NCI-H524 treated with DMSO at 0.1 percent for 48 hours (cell line): ENCODE results near the gene MRPL11.

ENCODE experiments used
- DNase-seq: peaks from one replicate; lab custom pipeline; 2025; lab: John Stamatoyannopoulos, UW

The MRPL11 gene

DNA sequence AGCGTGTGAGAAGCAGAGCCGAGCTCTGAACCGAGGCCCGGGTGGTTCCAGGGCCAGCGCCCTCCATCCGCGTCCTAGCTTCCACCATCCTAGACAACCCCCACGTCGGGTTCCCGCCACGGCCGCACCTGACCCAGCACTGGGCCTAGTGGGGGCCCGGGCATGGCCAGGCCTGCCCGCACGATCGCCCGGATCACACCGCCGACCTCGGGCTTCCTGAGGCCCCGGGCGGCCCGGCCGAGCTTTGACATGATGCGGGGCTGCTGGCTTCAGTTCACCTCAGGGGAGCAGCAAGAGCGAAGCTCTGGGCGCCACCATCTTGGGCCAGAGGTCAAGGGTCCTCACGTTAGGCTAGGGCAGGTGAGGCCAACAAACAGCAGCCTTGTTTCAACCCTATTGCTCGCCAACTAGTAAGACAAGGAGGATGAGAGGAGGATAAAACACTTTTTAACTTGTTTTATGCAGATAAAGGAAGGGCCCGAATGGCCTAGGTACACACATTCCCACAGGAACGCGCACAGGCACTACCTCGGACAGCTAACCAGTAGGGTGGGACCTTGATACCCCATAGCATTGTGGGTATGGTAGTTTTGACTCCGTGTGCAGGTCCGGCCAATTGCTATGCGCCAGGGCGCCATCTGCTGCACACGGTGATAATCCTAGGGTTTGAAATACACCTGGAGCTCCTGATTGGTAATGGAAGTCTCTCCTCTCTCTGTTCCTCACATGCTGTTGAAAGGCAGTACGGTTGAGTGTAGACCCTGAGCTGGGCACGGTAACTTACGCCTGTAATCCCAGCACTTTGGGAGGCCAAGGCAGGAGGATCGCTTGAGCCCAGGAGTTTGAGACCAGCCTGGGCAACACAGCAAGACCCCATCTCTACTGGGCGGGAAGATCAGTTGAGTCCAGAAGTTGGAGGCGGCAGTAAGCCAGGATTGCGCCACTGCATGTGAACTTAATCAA is at the start of gene MRPL11:
Gene MRPL11, minus strand, starts transcription at position 345 of the 963 bp plus-strand sequence. Its CDS starts 94 bp downstream, at position 251.
- peak; percentile 74 for DNase-seq

DNA sequence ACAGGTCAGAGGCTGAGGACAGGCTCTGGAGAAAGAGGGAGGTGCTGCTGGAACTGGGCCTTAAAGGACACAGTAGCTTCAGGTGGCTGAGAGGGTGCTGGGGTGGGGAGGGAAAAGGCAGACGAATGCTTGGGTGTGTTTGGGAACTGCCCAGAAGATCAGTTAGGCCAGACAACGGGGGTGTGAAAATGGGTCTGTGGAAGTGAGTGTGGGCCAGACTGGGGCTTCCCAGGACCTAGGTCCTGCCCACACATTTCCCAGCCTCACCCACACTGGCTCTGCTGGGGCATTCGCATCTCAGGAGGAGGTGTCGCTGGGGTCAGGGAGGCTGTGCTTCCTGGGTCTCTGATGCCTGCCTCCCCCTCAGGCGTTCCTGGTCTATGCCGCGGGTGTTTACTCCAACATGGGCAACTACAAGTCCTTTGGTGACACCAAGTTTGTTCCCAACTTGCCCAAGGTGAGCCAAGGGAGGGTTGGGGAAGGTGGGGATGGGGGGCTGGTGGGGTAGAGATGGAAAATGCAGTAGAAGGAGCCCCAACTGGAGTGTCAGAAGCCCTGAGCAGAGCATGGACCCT is 46.2 kb upstream of the MRPL11 start:
- DNase-seq: no peak

DNA sequence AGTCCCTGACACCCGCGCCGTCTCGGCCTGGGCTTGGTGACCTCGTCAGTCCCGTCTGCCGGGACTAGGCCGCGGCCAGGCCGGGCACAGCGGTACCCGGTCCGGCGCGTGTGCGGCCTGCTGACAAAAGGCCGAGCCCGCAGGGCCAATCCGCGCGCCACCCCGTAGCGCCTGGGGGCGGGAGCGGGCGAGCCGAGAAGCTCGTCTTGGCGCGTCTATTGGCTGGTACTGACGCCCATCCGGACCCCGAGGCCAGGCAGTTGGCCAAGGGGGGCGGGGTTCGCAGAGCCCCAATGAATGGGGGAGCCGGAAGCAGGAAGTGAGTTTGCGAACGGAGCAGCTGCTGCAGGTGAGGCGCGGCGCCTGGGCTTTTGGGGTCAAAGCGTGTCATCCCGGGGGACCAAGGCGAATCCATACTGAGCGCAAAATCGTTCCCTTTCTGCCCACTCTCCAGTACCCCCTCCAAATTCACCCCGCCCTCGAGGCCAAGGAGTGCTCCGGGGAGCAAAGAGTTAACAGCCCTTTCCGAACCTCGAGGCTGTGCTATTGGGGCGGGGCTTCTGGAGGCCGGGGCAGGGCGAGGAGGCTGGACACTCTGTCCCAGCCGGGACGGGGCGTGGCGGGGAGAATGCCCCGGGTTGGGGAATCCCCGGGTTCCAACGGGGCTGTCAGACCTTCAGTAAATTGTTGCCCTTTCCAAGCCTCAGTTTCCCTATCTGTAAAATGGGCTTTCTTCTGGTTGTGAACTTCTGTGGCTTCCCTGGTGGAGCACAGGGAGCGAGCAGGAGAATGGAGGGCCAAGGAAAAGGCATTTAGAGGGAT is 41.7 kb upstream of the MRPL11 start, which contains the start of gene DPP3:
Gene DPP3, plus strand, starts transcription at position 318 of the 822 bp plus-strand sequence. CDS start 1,767 bp downstream, outside the sequence.
- peak; percentile 58 for DNase-seq

DNA sequence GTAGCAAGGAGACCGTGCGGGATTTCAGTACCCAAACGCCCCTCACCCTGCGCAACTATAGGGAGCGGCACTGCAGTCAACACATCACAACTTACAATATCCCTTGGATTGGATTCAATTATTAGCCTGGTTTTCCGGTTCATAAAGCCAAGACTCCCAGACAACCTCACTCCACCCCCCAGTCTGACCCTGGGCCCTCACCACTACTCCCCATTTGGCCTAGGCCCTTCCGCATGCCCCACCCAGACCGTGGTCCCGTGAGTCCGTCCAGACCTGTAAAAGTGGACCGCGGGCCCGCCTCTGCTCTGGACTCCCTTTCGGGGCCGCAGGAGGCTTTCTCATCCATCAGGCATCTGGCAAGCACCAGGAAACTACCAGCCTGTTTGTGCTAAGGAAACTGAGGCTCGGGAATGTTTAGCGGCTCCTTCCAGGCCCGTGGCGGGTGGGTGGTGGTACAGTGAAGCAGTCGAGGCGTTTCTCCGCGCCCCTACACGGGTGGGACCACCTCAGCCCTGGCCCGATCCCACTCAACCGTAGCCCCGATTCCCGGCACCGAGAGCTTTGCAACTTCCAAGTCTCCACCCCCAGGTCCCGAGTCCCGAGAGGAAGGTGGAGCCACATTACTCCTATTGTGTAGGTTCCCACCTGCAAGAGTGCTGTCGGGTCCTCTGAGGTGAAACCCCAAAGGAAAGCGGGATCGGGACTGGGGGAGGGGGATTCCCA is 40.9 kb upstream of the MRPL11 start:
- DNase-seq: no peak

DNA sequence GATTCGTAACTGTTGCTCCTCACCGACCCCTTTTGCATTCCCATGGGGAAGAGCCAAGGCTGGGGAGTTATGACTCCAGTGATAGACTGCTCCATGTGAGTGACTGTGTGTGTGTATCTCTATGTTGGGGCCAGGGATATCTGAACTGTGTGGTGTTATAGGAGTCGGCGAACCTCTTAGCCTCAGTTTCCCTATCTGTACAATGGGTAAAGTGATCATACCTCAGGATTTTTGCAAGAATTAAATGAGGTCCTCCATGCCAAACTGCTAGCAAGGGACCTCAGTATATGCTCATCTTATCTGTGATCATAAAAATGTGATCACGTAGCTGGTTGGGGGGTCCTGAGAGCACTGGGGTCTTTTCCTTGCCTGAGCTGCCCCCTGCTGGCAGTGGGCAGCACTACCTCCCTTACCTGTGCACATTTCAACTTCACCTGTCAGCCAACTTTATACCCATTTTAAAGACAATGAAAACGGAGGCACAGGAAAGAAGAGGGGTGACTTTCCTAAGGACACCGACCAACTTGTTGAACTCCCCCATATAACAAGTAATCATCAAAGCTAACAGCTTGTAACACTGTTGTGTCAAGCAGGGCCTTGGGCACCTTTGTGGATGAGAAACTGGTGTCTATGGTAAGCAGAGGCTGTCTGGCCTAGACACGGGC is 40.2 kb upstream of the MRPL11 start:
- no peak for DNase-seq

DNA sequence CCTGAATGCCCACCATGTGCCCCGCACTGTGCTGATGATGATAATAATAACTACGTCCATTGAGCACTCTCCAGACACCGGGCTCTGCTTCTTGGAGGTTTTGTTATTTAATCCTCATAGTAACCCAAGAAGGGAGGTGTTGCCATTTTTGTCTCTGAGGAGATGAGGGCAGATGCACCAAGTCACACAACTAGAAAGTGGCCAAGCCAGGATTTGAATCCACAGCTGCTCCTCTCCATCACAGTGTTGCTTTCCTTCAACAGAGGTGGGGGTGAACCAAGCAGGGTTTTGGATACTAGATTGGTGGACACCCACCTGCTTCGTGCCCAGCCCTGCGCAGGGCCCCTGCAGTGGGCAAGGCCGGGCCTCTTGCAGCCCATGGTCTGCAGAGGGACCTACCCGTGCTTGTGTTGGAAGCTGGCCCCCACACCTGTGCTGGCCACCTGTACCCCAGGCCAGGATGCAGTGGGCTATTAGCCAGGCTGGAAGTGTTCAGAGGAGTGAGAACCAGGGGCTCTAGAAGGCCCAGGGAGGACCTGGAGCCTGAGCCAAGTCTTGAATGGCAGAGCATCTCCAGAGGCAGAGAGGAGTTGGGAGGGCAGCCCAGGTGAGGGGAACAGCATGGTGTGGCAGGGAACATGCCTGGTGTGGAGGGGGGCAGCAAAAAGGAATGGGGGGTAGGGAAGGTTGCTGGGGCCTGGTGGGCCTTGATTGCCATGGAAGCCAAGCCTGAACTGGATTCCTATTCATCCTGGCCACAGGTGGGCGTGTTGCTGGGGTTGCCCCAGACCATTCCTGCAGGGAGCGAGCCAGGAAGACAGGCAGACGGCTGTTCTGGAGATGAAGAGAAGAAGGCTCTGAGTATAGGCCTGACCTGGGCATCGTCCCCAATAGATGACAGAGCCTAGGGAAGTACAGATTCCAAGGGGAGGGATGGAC is 38.9 kb upstream of the MRPL11 start:
- DNase-seq: no peak

DNA sequence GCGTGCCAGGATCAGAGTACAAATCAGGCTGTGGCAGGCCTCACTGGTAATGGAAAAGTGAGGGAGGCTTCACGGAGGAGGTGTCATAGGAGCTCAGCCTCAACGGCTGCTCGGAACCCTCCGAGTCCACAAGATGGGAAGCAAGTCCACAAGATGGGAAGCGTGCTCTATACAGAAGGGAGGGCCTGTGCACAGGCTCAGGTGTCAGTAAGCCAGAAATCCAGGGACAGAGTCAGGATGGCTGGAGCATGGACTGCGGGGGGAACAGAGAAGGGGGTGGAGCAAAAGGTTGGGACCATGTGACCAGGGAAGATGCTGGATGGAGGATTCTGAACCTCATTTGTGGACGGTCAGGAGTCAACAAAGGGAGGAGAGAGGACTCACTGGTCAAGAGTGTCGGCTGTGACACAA is 38.2 kb upstream of the MRPL11 start:
- DNase-seq: no peak

DNA sequence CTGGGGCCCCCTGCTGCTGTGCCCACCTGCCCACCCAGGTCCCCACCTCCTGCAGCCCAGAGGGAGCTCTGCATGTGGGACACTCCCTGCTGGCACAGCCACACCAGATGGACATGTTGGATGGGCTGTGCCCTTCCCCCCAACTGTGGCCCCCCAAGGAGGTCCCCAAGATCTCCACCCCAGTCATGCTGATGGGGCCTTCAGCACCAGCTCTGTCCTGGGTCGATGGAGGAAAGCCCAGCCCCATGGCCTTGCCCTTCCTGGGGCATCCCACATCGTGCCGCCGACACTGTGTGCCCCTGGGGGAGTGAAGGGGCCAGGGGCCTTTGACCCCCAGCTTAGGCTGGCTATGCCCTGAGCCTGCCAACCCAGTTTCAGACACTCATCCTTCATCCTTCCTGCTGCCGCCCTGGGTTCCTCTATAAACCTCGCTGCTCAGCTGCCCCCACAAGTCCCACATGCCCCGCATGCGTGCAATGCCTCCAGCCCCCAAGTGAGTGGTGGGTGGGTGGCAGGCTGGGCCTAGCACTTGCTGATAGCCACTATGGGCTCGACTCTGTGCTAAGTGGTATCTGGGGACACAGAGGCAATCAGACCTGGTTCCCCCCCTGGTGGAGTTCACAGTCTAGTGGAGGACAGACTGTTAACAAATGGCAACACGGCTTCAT is 37.7 kb upstream of the MRPL11 start:
- DNase-seq: no peak

DNA sequence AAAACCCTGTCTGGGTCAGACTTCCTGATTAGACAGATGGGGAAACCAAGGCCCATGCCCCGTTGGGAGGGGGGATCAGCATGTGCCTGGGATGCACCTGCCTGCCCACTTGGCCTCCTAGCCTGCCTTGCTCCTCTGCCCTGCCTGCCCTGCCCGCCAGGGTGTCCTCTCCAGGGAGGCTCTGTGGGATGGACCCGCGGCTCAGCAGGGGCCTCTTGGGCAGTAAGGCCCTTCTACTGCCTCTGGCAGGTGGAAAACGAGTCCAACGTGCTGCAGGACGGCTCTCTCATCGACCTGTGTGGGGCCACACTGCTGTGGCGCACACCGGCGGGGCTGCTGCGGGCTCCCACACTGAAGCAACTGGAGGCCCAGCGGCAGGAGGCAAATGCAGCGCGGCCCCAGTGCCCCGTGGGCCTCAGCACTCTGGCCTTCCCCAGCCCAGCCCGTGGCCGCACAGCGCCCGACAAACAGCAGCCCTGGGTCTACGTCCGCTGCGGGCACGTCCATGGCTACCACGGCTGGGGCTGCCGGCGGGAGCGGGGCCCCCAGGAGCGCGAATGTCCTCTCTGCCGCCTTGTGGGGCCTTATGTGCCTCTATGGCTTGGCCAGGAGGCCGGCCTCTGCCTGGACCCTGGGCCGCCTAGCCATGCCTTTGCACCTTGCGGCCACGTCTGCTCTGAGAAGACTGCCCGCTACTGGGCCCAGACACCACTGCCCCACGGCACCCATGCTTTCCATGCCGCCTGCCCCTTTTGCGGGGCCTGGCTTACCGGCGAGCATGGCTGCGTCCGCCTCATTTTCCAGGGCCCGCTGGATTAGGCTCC is 36.9 kb upstream of the MRPL11 start:
- DNase-seq: no peak

DNA sequence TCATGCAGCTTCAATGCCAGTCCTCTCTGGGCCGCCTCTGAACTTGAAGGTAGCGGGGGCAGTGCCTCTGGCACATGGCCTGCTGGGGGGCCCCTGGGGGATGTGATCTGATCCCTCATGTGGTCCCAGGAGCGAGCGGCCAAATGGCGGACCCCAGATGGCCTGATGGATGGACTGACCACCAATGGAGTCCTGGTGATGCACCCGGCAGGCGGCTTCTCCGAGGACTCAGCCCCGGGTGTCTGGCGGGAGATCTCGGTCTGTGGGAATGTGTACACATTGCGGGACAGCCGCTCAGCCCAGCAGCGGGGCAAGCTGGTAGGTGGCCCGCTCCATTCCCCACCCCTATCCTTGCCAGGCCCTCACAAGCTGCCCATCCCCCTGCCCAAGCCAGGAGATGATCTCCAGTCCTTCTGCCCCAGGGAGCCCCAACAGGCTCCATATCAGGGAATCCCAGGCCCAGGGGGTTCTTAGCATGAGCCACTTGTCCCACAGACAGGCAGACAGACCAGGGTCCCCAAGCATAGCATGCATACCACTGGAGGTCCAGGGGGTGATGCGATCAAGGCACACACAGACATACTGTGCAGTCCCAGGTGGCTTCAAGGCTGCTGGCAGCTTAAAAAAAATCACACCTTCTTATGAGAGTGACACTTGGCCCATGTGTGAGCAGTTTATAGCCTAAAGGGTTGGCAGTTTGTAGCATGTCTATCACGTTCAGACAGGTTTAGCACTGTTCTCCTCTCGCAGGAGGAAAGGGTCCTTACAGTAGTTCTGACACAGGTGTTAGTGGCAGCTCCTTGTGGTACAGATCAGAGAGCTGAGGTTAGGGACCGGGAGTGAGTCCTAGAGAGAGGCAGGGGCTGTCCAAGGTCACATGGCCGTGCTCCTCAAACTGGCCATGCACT is 35.2 kb upstream of the MRPL11 start:
- no peak for DNase-seq

DNA sequence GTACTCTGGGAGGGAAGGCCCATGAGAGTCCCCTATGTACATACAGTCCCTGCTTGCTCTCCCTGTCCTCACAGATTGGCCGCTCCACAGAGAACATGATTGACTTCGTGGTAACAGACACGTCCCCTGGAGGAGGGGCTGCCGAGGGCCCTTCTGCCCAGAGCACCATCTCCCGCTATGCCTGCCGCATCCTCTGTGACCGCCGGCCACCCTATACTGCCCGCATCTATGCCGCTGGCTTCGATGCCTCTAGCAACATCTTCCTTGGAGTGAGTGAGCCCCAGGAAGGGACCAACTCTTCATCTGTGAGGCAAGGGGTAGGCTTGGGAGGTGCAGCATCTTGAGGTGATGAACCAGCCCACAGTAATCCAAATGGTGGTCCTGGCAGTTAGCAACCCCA is 34.5 kb upstream of the MRPL11 start:
- DNase-seq: no peak

DNA sequence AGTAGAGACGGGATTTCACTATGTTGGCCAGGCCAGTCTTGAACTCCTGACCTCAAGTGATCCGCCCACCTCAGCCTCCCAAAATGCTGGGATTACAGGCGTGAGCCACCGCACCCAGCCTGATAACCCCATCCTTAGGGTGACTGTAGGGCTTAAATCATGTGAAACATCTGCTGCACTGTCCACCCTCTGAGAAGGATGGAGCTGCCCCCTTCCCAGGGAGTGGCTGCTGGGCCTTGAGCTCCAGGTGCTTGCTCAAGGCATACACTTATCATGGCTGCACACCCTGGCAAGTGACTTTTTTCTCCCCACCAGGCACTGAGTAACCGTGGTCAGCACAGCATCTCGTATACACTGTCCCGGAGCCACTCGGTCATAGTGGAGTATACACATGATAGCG is 33.4 kb upstream of the MRPL11 start:
- no peak for DNase-seq

DNA sequence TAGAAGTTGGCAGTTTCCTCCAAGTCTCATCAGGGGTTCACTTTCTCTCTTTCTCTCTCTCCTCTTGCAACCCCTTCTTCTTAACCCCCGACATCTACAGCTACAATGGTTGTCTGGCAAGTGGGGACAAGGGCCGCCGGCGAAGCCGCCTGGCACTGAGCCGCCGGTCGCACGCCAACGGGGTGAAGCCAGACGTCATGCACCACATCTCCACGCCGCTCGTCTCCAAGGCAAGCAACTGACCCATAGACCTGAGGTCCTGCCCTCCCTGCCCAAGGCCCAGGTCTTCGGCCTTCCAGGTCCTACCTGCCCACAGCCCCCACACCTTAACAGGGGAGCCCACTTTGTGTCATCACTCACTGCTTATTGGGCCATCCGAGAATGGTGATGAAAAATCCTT is 32.5 kb upstream of the MRPL11 start:
- no peak for DNase-seq

DNA sequence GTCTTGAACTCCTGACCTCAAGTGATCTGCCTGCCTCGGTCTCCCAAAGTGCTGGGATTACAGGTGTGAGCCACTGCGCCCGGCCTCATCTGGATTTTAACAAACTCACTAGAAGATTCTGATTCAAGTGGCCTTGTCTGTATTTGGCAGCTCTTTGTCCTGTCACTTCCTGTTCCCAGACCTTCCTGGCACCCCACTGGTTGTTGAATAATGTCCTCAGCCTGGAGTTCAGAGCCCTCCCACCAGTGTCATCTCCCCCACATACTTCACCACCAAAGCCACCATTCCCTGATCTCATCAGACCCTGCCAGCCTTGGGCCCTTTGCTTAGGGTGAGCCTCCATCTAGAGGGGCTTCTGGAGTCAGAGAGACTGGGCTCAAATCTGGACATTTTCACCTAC is 31.4 kb upstream of the MRPL11 start:
- DNase-seq: no peak

DNA sequence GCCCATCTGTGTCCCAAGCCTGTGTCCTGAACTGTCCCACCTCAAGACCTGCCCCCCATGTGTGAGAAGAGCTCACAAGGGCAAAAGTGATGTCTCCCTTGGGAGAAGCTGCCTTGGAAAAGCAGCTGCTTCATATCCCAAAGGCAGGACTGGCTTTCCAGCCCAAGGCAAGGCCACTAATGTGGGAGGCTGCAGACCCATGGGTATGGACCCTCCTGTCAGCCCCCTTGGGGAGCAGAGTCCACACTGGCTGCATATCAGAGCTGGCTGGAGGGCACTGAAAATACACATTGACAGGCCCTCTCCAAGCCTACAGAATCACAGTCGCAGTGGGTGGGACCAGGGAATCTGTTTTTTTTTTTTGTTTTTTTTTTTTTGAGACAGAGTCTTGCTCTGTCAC is 30.8 kb upstream of the MRPL11 start:
- no peak for DNase-seq

DNA sequence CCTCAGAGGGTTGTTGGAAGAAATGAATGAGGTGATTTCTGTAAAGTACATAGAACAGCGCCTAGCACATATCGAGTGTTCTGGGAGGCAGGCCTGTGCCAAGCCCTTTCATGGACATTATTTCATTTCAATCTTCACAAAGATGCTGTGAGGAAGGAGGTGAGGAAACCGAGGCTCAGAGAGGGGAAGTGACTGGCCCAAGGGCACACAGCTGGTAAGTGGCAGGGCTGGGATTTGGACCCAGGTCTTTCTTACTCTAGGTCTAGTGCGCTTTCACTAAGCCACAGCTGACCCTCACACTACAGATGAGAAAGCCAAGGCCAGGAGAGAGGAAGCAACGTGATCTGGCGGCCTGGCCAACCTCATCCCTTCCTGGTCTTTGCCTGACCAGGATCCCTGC is 30.0 kb upstream of the MRPL11 start:
- DNase-seq: no peak

DNA sequence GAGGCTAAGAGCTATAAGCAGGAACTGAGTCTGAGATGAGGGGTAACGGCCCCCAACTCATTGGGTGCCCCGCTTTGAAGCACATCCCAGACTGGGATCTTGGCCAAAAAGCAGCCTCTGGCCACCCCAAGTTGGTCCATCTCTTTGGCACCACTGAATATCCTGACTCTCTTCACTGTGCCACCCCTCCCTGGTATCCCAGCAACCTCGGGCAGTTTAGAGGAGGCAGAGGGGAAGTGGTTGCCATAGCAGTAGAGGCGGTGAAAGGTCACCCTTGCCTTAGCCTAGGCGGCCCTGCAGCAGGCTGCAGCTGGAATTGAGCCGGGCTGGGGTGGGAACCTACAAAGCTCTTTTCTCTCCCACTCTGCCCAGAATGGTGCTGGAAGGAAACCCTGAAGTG is 29.1 kb upstream of the MRPL11 start:
- DNase-seq: no peak
